DLD1 (cell line): ENCODE data around the gene AKT2.

Experiments
- in situ Hi-C: cut with HindIII; loops from 2 replicates; pipeline ENCODE4 v1.10.0; 2017; ENCODE audit warnings: low sequenced_read_pairs

The AKT2 gene

DNA sequence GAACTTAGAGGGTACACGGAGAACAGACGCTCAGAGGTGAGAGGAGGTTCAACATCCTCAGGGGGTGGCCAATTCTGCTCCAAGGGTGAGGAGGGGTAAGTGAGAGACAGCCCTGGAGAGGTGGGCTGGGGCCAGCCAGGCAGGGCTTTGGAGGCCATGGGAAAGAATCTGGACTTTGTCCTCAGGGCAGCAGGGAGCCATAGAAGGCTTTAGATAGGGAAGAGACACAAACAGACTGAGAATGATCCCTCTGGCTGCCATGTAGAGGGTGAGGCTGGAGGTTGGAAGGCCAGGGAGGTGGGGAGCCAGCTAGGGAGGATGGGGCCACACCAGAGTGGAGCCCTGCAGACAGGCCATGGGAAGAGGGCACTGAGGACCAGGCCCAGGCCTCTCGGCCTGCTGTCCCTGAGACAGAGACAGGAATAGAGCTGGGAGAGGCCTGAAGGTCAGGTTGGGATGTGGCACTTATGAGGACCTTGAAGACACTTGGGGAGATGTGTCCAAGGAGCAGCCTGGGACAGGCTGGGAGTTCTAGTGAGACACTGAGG is 29.5 kb downstream of the AKT2 start:
- in situ Hi-C loops: no loop called here

DNA sequence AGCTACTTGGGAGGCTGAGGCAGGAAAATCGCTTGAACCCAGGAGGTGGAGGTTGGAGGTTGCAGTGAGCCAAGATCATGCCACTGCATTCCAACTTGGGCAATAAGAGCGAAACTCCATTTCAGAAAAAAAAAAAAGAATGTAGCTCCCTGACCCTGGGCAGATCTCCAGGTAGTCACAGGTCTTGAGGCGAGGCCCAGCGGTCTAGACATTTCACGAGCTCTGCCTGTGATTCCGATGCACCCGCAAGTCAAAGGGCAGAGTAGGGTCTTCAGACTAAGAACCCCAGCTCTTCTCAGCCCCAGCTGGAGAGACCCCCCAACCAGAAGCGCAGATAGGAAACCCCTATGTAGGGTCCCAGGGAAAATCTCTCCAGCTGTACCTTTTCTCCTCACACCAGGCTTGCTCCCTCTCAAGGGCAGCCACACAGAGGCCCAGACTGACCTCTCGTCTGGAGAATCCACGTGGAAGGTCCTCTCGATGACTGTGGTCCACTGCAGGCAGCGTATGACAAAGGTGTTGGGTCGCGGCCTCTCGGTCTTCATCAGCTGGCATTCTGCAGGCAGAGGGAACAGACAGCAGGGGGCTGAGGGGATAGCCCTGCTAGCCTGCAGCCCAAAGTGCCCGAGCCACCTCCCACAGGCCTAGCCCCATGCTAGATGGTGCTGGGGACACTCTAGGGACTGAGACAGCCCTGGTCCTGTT is 30.3 kb downstream of the AKT2 start:
- in situ Hi-C loops: no loop called here

DNA sequence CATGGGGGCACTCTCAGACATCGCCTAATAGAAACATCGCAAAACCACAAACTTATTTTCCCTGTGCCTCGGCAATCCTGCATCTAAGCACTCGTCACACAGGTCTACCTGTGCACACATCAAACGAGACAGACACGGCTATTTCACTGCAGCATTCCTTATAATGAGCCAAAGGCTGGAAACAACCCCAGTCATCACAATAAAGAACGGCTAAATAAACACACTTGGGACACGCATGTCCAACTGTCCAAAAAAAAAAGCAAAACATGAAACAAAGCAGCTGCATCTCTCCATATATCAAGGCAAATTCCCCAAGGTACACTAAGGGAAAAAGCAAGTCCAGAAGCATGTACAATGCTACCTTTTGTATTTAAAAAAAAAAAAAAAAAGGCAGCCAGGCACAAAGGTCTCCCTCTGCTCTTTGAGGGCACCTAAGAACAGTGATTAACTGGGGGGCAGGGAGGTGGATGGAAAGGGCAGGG is 31.5 kb downstream of the AKT2 start:
- in situ Hi-C loops: no loop called here

DNA sequence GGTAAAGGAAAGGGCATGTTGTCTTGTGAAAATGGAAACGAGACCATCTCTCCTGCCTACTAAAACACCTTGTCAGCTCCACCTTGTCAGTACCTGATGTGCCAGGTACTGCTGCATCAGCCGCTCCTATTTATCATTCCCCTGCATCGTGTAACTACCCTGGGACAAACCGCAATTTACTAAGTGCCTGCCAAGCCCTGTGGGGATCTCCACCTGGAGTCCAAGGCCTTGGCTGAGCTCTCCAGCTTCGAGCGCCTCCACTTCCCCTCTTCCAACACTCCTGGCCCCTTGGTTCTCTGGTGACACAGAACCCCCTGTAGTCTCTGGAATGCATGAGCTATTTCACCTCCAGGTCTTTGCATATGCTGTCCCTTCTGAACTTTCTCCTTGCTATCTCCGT is 32.8 kb downstream of the AKT2 start:
- in situ Hi-C loops: no loop called here

DNA sequence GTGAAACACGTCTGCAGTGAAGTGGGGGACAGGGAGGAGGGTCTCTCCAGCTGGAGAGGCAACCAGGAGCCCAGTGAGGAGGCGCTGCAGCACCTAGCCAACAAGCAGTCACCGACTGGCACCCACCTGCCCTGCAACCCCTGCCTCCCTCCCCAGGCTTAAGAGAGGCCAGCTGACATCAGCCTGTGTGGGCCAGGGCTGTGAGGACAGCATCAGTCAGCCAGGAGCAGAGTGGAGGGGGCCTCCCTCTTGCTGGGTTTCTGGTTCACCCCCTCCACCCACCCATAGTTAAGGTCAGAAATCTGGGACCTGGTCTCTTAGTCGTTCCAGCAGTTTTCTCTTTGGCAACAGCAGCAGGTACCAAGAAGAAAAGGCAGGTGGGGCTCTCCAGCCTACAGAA is 33.2 kb downstream of the AKT2 start:
- in situ Hi-C loops: no loop called here

DNA sequence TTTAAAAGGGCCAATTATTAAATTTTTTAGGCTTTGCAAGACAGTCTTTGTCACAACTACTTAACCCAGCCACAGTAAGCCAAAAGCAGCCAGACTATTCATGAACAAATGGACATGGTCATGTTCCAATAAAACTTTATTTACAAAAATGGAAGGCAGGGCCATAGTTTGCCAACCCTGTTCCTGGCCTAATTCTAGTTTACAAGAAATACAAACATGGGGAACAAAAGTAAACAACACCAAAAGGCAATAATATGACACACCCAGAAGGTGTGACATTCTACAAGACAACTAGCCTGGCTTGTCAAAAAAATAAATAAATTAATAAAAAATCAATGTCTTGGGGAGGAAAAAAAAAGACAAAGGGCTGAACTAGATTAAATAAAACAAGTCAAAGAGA is 33.9 kb downstream of the AKT2 start:
- in situ Hi-C loops: no loop called here

DNA sequence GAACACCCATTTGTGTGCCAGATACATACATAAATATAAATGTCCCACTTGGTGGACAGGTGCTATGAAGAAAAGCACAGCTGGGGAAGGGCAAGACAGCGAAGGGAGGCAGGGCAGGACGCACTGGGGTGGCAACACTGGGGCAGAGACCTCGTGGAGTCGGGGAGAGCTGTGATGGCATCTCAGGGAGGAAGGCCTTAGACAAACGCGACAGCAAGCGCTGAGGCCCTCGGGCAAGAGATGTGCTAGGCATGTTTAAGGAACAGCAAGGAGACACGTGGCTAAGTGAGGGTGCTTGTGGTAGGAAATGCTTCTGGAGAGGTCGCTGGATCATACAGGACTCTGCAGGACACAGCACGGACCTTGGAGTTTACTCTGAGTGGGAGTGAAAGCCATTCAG is 35.4 kb downstream of the AKT2 start:
- in situ Hi-C loops: no loop called here

DNA sequence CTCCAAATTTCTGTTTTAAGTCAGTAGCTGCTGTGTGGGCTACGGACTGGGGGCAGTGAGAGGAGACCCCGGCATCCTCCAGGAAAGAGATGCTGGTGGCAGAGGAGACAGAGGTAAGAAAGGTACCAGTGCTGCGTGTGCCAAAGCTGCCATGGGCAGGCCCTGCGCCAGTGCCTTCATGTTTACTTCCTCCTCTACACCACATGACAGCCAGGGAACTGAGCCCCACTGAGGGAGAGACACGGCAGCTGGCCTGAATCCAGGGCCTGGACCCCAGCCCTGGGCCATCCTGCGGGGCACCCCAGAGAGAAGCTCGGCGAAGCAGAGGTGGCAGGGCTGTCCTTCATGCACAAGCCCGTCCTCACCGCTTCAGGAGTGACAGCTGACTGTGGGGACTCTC is 35.9 kb downstream of the AKT2 start:
- in situ Hi-C loops: no loop called here

DNA sequence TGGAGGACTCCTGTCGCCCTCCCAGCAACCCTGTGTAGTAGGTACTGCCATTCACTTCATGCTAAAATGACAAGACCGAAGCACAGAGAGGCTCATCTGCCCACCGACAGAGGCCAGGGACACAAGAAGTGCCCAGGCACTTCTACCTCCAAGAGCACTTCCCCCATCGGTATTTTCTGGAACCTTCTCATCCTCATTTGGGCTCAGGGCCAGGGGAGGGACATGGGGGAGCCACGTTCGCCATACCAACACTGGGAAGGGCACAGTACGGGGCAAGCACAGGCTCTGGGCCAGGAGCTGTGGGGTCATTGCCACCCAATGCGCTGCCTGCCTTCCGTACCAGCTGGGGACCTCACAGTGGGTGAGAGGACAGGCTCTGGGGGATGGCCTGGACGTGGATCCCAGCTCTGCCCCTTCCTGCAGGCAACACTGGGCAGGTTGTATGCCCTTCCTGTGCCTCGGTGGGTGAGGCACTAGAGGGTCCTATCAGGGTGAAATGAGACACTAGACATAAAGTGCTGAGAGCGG is 37.3 kb downstream of the AKT2 start:
- in situ Hi-C loops: no loop called here

DNA sequence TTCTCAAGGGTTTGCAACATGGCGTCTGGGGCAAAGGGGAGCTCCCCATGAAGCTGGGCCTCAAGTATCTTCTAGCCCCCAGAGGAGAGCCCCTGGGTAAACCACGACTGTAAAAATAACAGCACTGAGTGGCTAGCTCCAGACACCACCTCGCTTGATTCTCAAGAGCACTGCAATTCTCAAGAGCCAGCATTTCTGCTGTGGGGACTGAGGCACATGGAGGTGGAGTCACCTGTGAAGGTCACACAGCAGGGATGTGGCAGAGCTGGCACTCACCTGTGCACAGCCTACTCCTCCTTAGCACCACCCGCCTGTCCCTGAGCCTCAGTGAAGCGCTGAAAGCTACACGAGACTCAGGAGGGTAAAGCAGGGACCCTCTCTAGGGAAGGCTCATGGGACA is 38.0 kb downstream of the AKT2 start:
- in situ Hi-C loops: no loop called here

DNA sequence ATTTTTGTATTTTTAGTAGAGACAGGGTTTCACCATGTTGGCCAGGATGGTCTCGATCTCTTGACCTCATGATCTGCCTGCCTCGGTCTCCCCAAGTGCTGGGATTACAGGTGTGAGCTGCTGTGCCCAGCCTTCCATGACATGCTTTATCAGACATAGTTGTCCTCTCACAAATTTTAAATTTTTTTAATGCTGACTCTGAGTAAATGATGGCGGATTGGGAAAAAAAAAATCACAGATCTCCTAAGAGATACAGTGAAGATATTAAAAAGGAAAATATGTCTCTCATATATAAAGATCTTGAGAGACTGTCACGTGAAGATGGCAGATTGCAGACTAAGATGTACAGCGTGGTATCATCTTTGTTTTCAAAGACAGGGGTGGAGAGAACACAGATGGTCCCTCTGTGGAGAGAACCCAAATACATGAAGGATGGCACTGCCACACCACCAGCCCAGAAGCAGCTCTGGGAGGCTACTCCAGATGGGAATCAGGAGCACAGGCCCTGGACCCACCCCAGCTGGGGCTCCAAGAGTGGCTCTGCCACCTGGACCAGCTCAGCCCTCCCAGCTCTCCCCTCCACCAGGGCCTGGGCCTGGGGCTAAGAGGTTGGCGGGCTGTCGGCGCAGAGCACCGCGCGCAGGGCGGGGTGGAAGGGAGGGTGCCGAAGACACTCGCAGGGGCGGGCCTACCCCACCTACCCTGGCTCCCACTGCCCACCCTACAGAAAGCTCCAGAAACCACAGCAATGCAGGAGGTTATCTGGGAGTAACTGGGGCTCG is 38.7 kb downstream of the AKT2 start:
- in situ Hi-C loops: no loop called here

DNA sequence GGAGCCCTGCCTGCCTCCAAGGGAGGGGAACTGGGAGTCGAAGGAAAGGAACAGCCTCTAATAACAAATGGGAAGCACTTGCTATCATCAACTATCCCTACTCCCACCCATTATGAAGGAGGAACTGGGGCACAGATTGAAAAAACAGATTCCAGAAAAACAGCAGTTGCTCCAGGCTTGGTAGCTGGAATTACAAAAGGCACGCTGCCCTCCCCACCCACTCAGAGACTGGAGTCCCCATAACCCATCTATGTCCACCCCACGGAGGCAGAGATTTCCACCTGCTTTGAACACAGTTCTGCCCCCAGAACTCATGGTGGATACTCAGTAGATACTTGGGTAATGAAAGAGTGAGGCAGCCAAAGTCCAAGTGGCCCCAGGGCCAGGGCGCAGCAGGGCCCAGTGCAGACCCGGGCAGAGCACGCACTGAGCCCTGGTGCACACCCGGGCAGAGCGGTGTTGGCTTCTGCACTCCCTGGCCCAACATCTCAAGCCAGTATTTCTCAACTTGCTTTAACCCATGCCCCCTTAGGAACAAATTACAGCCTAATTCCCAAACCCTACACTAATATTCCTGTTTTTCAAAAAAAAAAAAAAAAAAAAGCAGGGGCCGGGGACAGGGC is 39.5 kb downstream of the AKT2 start:
- in situ Hi-C loops: no loop called here

DNA sequence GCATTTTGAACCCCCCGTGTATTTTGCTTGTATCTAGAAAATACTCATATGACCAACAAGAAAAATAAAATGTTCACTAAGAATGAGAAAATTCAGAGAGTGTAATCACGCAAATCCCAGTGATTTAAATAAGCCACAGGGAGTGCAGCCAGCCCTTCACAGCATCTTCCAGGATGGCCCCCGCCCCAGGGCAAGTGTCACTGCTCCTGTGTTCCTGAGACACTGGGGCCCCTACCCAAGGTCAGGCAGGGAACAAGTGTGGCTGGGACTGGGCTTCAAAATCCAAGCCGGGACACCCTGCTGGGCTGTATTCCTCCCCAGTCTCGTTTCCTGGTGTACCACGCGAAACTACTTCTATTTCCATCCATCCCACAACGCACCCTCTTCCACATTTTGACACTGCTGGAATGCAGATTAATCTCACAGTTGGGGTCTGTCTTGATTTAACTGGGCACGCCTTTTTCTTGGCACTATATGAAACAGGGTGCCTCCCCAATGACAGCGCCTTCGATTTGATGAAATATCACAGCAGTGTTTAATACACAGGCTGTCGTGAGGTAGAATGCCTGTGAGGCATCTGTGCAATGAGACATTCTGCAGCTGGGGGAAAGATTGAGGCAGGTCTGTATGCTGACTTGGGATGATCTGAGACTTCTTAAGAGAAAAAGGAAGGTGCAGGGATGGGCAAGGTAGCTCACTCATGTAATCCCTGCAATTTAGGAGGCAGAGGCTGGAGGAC is 40.4 kb downstream of the AKT2 start:
- in situ Hi-C loops: no loop called here

DNA sequence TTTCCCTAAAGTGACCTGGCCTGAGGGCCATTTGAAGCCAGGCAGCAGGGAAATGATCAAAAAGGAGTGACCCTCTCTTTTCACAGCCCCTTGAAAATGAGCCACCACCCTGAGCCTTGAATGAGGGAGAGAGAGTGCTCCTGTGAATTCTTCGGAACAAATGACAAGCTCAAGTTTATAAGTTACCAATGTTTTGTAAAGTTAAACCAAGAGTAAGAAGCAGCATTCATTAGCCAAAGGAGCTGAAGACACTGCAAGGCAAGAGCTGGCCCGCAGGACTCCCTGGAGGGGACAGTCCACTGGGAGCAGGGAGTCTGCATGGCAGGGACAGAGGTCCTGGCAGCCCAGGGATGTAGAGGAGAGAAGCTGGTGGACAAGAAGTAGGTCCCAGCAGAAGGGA is 42.0 kb downstream of the AKT2 start:
- in situ Hi-C loops: no loop called here

DNA sequence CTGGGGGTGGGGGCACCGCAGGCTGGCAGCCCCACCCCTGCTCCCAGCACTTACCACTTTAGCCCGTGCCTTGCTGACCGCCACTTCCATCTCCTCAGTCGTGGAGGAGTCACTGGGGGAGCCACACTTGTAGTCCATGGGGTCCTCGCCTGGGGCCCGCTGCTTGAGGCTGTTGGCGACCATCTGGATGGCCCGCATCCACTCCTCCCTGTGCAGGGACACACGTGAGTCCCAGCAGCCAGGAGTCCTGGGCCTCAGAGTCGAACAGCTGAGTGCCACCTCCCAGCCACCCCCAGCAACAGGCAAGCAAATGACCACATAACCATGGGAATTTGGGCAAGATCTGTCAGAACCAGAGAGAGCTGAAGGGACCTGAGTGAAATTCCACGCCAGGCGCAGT is 42.7 kb downstream of the AKT2 start:
- in situ Hi-C loops: no loop called here

DNA sequence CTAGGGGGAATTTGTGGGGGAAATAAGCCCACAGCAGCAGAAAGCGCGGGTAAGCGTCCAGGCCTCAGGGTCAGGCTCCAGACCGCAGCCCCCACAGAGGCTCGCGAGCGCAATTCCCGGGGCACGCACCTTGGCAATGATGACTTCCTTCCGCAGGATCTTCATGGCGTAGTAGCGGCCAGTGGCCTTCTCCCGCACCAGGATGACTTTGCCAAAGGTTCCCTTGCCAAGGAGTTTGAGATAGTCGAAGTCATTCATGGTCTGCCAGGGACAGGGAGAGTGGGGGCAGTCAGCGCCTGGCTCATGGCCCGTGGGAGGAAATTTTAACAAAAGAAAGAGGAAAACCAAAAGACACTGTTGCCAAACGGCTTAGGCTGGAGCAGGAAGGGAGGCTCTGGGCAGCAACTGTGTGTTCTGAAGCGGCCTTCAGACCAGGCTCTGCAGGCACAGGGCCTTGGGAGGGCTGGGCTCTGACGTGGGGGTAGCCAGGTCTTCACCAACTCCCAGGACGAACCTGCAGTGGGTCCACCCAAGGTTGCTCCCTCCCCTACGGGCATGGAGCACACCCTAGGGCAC is 43.2 kb downstream of the AKT2 start:
- in situ Hi-C loops: no loop called here

DNA sequence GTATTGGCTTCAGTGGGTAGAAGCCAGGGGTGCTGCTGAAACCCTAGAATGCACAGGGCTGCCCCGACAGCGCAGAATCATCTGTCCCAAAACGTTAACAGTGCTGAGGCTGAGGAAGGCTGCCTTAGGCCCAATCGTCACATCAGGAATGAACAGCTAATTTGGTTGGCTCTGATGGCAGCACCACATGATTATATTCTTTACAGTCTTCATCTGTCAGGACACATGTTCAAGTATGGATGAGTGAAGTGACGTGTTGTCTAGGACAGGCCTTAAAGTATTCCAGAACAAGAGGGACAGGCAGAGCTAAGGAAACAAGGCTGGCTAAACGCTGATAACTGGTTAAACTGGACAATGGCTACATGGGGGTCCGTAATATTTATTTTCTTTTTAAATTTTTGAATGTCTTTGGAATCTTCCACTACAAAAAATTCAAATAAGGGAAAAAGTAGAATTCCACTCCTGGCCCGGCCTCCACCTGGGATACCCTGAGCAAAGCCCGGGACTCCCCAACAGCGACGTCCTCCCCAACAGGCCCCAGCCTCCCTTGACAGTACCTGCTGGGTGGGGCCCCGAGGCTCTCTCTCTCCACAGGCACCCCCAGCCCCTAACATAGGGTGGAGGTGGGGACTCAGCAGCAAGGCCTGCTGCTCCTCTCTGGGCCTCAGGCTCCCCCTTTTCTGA is 43.9 kb downstream of the AKT2 start:
- in situ Hi-C loops: no loop called here

DNA sequence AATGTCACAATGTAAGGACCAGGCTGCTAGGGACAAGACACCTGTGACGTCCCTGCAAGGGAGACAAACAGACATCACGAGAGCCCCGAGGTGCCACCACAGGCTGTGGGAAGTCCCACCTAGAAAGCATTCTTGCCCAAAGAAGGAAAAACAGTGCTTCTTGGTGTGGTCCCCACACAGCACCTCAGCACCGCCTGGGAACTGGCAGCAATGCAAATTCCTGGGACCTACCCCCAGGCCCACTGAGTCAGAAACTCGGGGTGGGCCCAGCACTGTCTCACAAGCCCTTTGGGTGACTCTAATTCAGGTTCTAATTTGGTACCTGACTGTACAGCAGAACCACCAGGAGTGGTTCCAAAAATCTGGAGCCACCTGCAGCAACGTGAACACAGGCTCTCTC is 44.8 kb downstream of the AKT2 start:
- in situ Hi-C loops: no loop called here

DNA sequence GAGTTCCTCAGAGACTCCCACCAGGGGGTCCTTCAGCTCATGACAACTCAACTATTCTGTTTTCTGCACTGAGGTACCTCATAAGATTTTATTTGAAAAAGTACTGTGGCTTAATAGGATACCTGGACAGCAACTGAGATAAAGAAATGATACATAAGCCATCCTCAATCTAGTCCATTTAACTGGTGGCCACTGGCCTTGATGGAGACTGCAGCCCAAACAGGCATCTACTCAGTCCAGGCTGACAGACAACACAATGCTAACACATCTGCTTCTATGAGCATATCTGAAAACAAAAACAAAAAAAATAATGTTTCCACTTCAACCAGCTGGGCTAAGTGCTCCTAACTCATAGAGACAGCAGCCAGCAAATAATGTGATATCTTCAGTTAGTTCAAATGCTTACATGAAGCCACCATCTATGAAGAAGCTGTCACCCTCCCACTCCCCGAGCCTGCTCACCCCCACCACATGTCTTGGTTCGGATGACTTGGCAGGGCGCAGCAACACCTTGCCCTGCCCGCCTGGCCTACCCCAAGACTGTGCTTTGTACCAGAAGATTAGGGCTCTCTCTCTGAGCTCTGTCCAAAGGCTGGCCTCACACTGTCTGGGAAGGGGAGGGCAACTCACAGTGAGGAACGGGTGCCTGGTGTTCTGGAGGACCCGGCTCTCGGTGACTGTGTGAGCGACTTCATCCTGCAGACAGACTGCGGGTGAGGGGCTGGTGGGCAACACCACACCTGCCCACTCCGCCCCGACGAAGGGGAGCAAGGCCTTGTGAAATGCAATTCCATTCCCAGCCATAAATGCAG is 45.5 kb downstream of the AKT2 start:
- in situ Hi-C loops: no loop called here
